Measurements from ENCODE around the gene SRBD1.
"Not testable (repeated sequence)": the region's sequence is repeated elsewhere in the genome, so short reads cannot be mapped to it uniquely, and the experiment has no call there.

The SRBD1 gene

GRCh38 chr2:45458909-45459563, 152.0 kb downstream of the SRBD1 start:
- DNase-seq: peak; percentile 47

GRCh38 chr2:45457211-45457945, 153.7 kb downstream of the SRBD1 start:
- DNase-seq: no peak

- peak; percentile 15 for DNase-seq
These were observed 158.2 kb downstream of the SRBD1 start for GRCh38 chr2:45452866-45453265.

- DNase-seq: no peak
These were observed 160.4 kb downstream of the SRBD1 start for GRCh38 chr2:45450634-45451033.

GRCh38 chr2:45448217-45448616, 162.8 kb downstream of the SRBD1 start:
- DNase-seq: no peak

GRCh38 chr2:45446016-45446415, 165.1 kb downstream of the SRBD1 start:
- no peak for DNase-seq

- no peak for DNase-seq
These were observed 166.0 kb downstream of the SRBD1 start for GRCh38 chr2:45445037-45445436.

- no peak for DNase-seq
These were observed 168.1 kb downstream of the SRBD1 start for GRCh38 chr2:45443012-45443411.

- DNase-seq: no peak
These were observed 169.0 kb downstream of the SRBD1 start for GRCh38 chr2:45442026-45442425.

- no peak for DNase-seq
These were observed 169.5 kb downstream of the SRBD1 start for GRCh38 chr2:45441571-45441970.

- no peak for DNase-seq
These were observed 171.0 kb downstream of the SRBD1 start for GRCh38 chr2:45439788-45440773.

- no peak for DNase-seq
These were observed 172.0 kb downstream of the SRBD1 start for GRCh38 chr2:45438872-45439665.

GRCh38 chr2:45436456-45436855, 174.6 kb downstream of the SRBD1 start:
- DNase-seq: no peak

GRCh38 chr2:45435316-45435715, 175.8 kb downstream of the SRBD1 start:
- DNase-seq: peak; percentile 28

GRCh38 chr2:45433363-45433762, 177.7 kb downstream of the SRBD1 start:
- DNase-seq: no peak

- no peak for DNase-seq
These were observed 178.7 kb downstream of the SRBD1 start for GRCh38 chr2:45432406-45432805.

- DNase-seq: not testable (repeated sequence)
These were observed 185.0 kb downstream of the SRBD1 start for GRCh38 chr2:45426025-45426424.

GRCh38 chr2:45422921-45423320, 188.1 kb downstream of the SRBD1 start:
- no peak for DNase-seq

GRCh38 chr2:45418532-45418931, 192.5 kb downstream of the SRBD1 start:
- no peak for DNase-seq

- DNase-seq: no peak
These were observed 195.4 kb downstream of the SRBD1 start for GRCh38 chr2:45415534-45416123.

- DNase-seq: no peak
These were observed 198.2 kb downstream of the SRBD1 start for GRCh38 chr2:45412754-45413379.

GRCh38 chr2:45409677-45410076, 201.4 kb downstream of the SRBD1 start:
- DNase-seq: no peak
